Sigmoid colon (tissue), 7 donors: ENCODE measurements around the gene PDE4D. TPM values are rescaled to one million over a fixed set of nuclear protein-coding genes. Genes with fewer than 3 reads are reported as not detected.

Experiments used
- DNase-seq: peaks from one replicate; pipeline ENCODE4 v3.0.0-alpha.2; 2019
- H3K27ac ChIP-seq, 4 donors: fragments of 200-600 bp; sonication (generic); one replicate each; pipeline ENCODE4 v1.5.1; 2016 to 2019; ENCODE audit warnings: mild to moderate bottlenecking in 1 of 4
- H3K27me3 ChIP-seq, 3 donors: fragments of 200-600 bp; sonication (generic); one replicate each; pipeline ENCODE4 v1.5.1; 2019; ENCODE audit warnings: mild to moderate bottlenecking in 1 of 3
- H3K36me3 ChIP-seq, 4 donors: fragments of 200-600 bp; sonication (generic); one replicate each; pipeline ENCODE4 v1.5.1; 2016 to 2019
- H3K4me1 ChIP-seq, 4 donors: fragments of 200-600 bp; sonication (generic); one replicate each; pipeline ENCODE4 v1.5.1; 2017 to 2019
- H3K4me3 ChIP-seq, 4 donors: fragments of 200-600 bp; sonication (generic); one replicate each; pipeline ENCODE4 v1.5.1; 2017 to 2019; ENCODE audit warnings: mild to moderate bottlenecking in 2 of 4, moderate library complexity in 1 of 4
- H3K9me3 ChIP-seq, 4 donors: fragments of 200-600 bp in 3 of 4; sonication (generic) in 3 of 4; one replicate each; pipeline versions ENCODE4 v1.5.1 to v1.6.1; 2013 to 2019
- EP300 ChIP-seq, 4 donors: sonication (generic); formaldehyde crosslinking; IDR thresholded peaks; one replicate each; pipeline ENCODE4 v1.6.1; 2017; ENCODE audit warnings: antibody characterized with exemption in 4 of 4
- POLR2A ChIP-seq, 2 donors: fragments of 450-650 bp; IDR thresholded peaks; one replicate each; pipeline ENCODE4 v1.6.1; 2016; ENCODE audit warnings: antibody characterized with exemption in 2 of 2, mild to moderate bottlenecking in 2 of 2, moderate library complexity in 2 of 2
- POLR2AphosphoS5 ChIP-seq, 4 donors: sonication (generic); formaldehyde crosslinking; IDR thresholded peaks; one replicate each; pipeline ENCODE4 v1.6.1; 2017; ENCODE audit warnings: antibody characterized with exemption in 4 of 4
- WGBS, 2 donors: extraction: QIAGEN DNeasy Blood & Tissue Kit; methylation state at CpG; one replicate each; pipeline ENCODE4 v1.1.7; 2013; 5-methylcytosine and 5-hydroxymethylcytosine counted together
- intact Hi-C: fragments of 100-400 bp; cut with DNase I; formaldehyde crosslinking; loops from one replicate; pipeline ENCODE4 v1.15.1; 2023
- polyA plus RNA-seq, 3 donors: library from polyadenylated mRNA; stranded (reverse); fragments of 200-250 nt; gene quantifications; one replicate each; pipeline ENCODE4 v1.2.3, GENCODE V29; 2013
- total RNA-seq, 4 donors: library from RNA; depleted of rRNA; stranded (reverse); fragments of >200 nt; gene quantifications; one replicate each; pipeline ENCODE4 v1.1.0, GENCODE V29; 2016
- TF ChIP-seq, protein P1 (sequence below), 4 experiments: fragments of 450-650 bp in 3 of 4; fragments of 200-600 bp in 1 of 4; IDR thresholded peaks; one replicate each; pipeline ENCODE4 v1.5.1; 2016 to 2019; ENCODE audit warnings: antibody characterized with exemption in 4 of 4, mild to moderate bottlenecking in 3 of 4, moderate library complexity in 2 of 4
- donor health status: healthy with polysubstance abuse.
- donor health status: Bipolar disorder and iron deficiency.
- donor health status: healthy.

PDE4D gene
- total and polyA plus RNA-seq, 7 donors = 6.0 to 289 (median 169) TPM

DNA sequence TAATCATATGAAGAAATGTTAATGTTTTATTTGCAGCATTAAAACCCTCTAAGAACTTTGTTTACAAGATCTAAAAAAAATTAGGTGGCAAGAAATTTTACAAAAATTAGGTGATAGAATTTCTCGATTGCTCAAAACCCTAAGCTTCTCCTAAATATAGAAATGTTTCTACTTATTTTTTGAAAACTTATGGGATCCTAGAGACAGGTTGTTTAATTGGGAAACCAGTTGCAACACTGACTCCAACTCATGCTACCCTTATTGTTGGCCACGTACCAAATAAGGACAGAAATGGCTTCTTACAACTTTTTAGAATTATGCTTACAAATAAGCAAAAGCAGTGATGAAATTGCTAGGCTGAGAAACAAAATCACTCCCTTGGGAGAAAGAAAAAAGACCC is 531.1 kb downstream of the PDE4D start:
- TF ChIP-seq, protein P1, sequence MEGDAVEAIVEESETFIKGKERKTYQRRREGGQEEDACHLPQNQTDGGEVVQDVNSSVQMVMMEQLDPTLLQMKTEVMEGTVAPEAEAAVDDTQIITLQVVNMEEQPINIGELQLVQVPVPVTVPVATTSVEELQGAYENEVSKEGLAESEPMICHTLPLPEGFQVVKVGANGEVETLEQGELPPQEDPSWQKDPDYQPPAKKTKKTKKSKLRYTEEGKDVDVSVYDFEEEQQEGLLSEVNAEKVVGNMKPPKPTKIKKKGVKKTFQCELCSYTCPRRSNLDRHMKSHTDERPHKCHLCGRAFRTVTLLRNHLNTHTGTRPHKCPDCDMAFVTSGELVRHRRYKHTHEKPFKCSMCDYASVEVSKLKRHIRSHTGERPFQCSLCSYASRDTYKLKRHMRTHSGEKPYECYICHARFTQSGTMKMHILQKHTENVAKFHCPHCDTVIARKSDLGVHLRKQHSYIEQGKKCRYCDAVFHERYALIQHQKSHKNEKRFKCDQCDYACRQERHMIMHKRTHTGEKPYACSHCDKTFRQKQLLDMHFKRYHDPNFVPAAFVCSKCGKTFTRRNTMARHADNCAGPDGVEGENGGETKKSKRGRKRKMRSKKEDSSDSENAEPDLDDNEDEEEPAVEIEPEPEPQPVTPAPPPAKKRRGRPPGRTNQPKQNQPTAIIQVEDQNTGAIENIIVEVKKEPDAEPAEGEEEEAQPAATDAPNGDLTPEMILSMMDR (IDR thresholded peaks at IDR 0.05) = no peak
- TF ChIP-seq POLR2A (IDR thresholded peaks at IDR 0.05) (no peak), EP300 (IDR thresholded peaks at IDR 0.05) (no peak), POLR2AphosphoS5 (IDR thresholded peaks at IDR 0.05) (no peak)
- no peaks in the 10 kb centered on the region for H3K9me3 ChIP-seq
- DNase-seq = no peak
- H3K4me1 ChIP-seq = peaks cover 0 to 70% (median 30%) of the 10 kb centered on the region in 4 donors
- intact Hi-C loops = loop anchor here (10.0 kb wide), 1 partner anchor 328 kb away; no protein-coding TSS in a partner anchor
- WGBS, 2 donors = 88 to 96% methylated on average over 2 of the region's 2 CpGs
- no peaks in the 10 kb centered on the region for H3K36me3 ChIP-seq
- no peak overlapping the region for H3K4me3 ChIP-seq
- no peaks in the 10 kb centered on the region for H3K27me3 ChIP-seq
- H3K27ac ChIP-seq = no peak overlapping the region

DNA sequence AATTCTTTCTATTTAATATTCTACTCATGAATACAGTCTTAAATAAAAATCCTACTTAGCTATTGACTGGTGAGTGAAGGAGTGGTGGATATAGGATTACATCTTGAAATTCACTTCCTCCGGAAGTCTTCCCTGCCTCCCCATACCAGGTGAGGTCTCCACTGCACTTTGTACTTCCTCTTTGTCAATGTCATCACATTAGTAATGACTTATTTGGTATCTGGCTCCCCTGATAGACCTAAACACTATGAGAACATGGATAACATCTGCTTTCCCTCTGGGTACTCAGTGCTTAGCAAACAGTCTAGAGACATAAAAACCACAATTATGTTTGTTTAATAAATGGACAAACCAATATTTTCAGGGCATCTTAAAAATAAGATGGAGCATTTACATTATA is 532.1 kb downstream of the PDE4D start:
- intact Hi-C loops = loop anchor here (10.0 kb wide), 1 partner anchor 327 kb away; no protein-coding TSS in a partner anchor
- peaks cover 0 to 70% (median 38%) of the 10 kb centered on the region in 4 donors for H3K4me1 ChIP-seq
- H3K27me3 ChIP-seq = no peaks in the 10 kb centered on the region
- WGBS, 2 donors = 81 to 92% methylated on average over 1 of the region's 1 CpG
- no peak overlapping the region for H3K4me3 ChIP-seq
- H3K9me3 ChIP-seq = no peaks in the 10 kb centered on the region
- no peak for TF ChIP-seq POLR2AphosphoS5 (IDR thresholded peaks at IDR 0.05)
- no peak for TF ChIP-seq EP300 (IDR thresholded peaks at IDR 0.05)
- TF ChIP-seq, protein P1 (IDR thresholded peaks at IDR 0.05) = no peak
- no peak for TF ChIP-seq POLR2A (IDR thresholded peaks at IDR 0.05)
- no peak overlapping the region for H3K27ac ChIP-seq
- no peaks in the 10 kb centered on the region for H3K36me3 ChIP-seq
- DNase-seq = no peak

DNA sequence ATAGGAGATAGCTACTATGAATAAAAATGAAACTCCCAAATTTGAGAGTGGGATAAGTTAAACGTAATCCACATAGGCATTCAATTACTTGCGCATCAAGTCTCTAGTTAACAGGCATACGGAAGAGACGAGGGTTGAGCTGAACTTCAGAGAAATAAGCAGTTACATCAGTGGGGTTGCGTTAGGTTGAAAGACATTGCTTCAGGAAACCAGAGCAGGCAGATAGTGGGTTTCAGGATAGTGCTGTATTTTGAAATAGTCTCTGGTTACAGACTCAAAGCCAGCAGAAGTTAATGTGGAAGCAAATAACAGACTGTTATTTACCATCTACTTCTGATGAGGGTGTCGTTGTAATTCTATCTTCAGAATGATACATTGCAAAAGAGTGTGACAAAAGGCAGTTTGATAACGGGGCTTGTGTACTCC is 533.4 kb downstream of the PDE4D start:
- Histone ChIP-seq H3K36me3 (no peaks in the 10 kb centered on the region), H3K4me3 (no peak overlapping the region), H3K27me3 (no peaks in the 10 kb centered on the region), H3K27ac (peak overlapping the region in 3 of 4 donors; percentile 63 to 82 (median 79)), H3K9me3 (no peaks in the 10 kb centered on the region), H3K4me1 (peaks cover 0 to 79% (median 38%) of the 10 kb centered on the region in 4 donors)
- intact Hi-C loops = loop anchor here (10.0 kb wide), 1 partner anchor 325 kb away; no protein-coding TSS in a partner anchor
- WGBS, 2 donors = 83 to 88% methylated on average over 7 of the region's 7 CpGs
- TF ChIP-seq POLR2AphosphoS5 (IDR thresholded peaks at IDR 0.05) (no peak), EP300 (IDR thresholded peaks at IDR 0.05) (no peak), POLR2A (IDR thresholded peaks at IDR 0.05) (no peak)
- TF ChIP-seq, protein P1 (IDR thresholded peaks at IDR 0.05) = no peak
- no peak for DNase-seq

DNA sequence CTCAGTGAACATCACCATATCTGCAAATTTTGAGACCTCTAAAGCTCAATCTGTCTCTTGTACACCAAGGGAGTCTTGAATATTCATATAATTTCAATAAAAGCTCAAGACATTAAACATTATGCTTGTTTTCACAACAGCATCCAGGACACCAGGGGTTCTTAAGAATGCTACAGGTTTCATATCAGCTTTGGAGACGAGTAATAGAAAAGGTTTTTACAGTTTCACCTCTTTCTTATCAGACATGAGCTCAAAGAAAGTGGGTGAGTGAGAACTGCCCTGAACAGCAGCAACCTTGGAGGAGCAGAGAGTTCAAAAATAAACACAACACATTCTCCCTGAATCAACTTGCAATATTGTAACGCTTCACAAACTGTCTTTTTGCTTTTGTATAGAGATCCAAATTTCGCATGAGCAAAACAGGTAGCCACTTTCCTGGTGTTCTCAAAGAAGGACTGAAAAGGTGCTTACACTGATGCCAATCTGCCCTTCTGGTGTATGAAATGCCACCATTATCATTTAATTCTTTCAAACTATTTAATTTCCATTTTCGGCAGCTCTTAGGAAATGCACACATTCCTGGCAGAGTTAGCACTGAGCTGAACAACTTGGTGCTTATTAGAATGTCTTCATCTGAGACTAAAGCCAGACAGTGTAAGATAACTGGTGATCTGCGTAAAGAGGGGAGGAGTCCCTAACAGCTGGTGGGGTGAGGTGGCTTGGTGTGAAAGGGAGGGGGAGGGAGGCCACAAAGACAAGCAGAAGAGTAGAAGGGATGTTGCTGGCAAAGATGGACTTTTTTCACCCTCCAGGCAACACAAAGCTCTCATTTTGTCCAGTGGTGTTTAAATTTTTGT is 535.3 kb downstream of the PDE4D start:
- H3K27me3 ChIP-seq = no peaks in the 10 kb centered on the region
- DNase-seq = peak; percentile 69
- H3K9me3 ChIP-seq = no peaks in the 10 kb centered on the region
- peak overlapping the region; percentile 63 to 82 (median 72) for H3K27ac ChIP-seq
- peak overlapping the region in 1 of 4 donors; percentile 10 for H3K4me3 ChIP-seq
- WGBS, 2 donors = 71 to 81% methylated on average over 5 of the region's 5 CpGs
- TF ChIP-seq, protein P1 (IDR thresholded peaks at IDR 0.05) = no peak
- TF ChIP-seq EP300 (IDR thresholded peaks at IDR 0.05) (peak in 1 of 4 donors; percentile 74), POLR2AphosphoS5 (IDR thresholded peaks at IDR 0.05) (peak; percentile 31 to 79 (median 50))
- intact Hi-C loops = no loop called here
- peaks cover 0 to 86% (median 48%) of the 10 kb centered on the region in 4 donors for H3K4me1 ChIP-seq
- no peaks in the 10 kb centered on the region for H3K36me3 ChIP-seq
